Stimulated activated CD8-positive, alpha-beta memory T cell treated with anti-CD3 and anti-CD28 coated beads, Interleukin-4, amount 100 ng/mL, for 48 hours (primary cell): Measurements from ENCODE around the gene PSG3.
"Not testable (repeated sequence)": the region's sequence is repeated elsewhere in the genome, so short reads cannot be mapped to it uniquely, and the experiment has no call there.

Experiments used
- DNase-seq: peaks from one replicate; pipeline ENCODE4 v3.0.0-alpha.2; 2020

The PSG3 gene

GRCh38 chr19:42740381-42740780 is at the start of gene PSG3:
PSG3 (minus strand) TSS chr19:42740481; CDS start chr19:42740384, 97 bp downstream.
- not testable (repeated sequence) for DNase-seq

- DNase-seq = not testable (repeated sequence)
Measured at GRCh38 chr19:42788766-42789165, 48.5 kb upstream of the PSG3 start.

- not testable (repeated sequence) for DNase-seq
Measured at GRCh38 chr19:42787766-42788165, 47.5 kb upstream of the PSG3 start.

GRCh38 chr19:42776750-42777612 is 36.7 kb upstream of the PSG3 start:
- peak; percentile 72 for DNase-seq

- DNase-seq = not testable (repeated sequence)
Measured at GRCh38 chr19:42774510-42775158, 34.4 kb upstream of the PSG3 start.

- peak; percentile 27 for DNase-seq
Measured at GRCh38 chr19:42767319-42767718, 27.0 kb upstream of the PSG3 start.

GRCh38 chr19:42766871-42767270 is 26.6 kb upstream of the PSG3 start:
- DNase-seq = not testable (repeated sequence)

- no peak for DNase-seq
Measured at GRCh38 chr19:42764836-42765235, 24.6 kb upstream of the PSG3 start.

GRCh38 chr19:42762789-42763188 is 22.5 kb upstream of the PSG3 start:
- DNase-seq = no peak

GRCh38 chr19:42761924-42762295 is 21.6 kb upstream of the PSG3 start:
- DNase-seq = not testable (repeated sequence)

- DNase-seq = peak; percentile 32
Measured at GRCh38 chr19:42760954-42761923, 21.0 kb upstream of the PSG3 start.

- peak; percentile 47 for DNase-seq
Measured at GRCh38 chr19:42758667-42759066, 18.4 kb upstream of the PSG3 start.

GRCh38 chr19:42752246-42752645 is 12.0 kb upstream of the PSG3 start:
- not testable (repeated sequence) for DNase-seq

- DNase-seq = peak; percentile 42
Measured at GRCh38 chr19:42741726-42742607, 1.7 kb upstream of the PSG3 start.

GRCh38 chr19:42737581-42738011 is 2.7 kb downstream of the PSG3 start:
- DNase-seq = not testable (repeated sequence)

- not testable (repeated sequence) for DNase-seq
Measured at GRCh38 chr19:42728341-42728740, 11.9 kb downstream of the PSG3 start.

GRCh38 chr19:42714000-42714399 is 26.3 kb downstream of the PSG3 start:
- not testable (repeated sequence) for DNase-seq

GRCh38 chr19:42712753-42713152 is 27.5 kb downstream of the PSG3 start:
- not testable (repeated sequence) for DNase-seq

GRCh38 chr19:42710986-42711385 is 29.3 kb downstream of the PSG3 start:
- DNase-seq = not testable (repeated sequence)

- no peak for DNase-seq
Measured at GRCh38 chr19:42697884-42698283, 42.4 kb downstream of the PSG3 start.

GRCh38 chr19:42695811-42696503 is 44.3 kb downstream of the PSG3 start:
- no peak for DNase-seq
